HPDE6-E6E7 (cell line): ENCODE data around the gene CSF2RB.

Source experiments
- DNase-seq: peaks from one replicate; pipeline ENCODE4 v3.0.0; 2011; ENCODE audit warnings: missing footprints; ENCODE audit errors: extremely low spot score

The CSF2RB gene

DNA sequence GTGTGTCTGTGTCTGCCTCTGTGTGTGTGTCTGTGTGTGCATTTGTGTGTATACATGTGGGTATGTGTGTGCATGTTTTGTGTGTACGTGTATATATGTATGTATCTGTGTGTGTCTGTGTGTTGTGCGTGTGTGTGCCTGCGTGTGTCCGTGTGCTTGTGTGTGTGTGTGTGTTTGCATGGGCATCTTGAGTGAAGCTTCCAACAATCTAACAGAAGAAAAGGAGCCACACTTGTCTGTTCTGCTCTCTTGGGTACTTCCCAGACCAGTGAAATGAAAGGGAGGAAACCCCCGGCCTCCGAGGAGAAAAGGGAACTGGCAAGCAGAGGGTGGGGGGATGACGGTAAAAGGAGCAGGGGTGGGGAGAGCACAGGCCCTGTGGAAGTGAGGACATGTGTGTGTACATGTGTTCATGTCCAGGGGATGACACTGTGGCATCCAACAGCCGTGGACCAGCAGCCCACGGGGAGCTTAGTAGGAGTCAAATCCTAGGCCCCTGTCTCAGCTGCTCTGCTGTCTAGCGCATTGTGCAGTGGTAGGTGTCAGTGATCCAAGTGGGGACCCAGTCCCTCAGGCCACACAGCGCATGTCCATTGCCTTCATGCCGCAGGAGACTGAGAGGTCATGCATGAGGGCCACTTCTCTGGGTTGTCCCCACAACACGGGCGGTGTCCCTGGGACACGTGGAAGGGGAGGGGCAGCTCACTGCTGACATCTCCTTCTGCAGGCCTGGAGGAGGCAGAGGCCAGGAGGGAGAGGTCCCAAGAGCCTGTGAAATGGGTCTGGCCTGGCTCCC, 8.1 kb downstream of the CSF2RB start:
- no peak for DNase-seq

DNA sequence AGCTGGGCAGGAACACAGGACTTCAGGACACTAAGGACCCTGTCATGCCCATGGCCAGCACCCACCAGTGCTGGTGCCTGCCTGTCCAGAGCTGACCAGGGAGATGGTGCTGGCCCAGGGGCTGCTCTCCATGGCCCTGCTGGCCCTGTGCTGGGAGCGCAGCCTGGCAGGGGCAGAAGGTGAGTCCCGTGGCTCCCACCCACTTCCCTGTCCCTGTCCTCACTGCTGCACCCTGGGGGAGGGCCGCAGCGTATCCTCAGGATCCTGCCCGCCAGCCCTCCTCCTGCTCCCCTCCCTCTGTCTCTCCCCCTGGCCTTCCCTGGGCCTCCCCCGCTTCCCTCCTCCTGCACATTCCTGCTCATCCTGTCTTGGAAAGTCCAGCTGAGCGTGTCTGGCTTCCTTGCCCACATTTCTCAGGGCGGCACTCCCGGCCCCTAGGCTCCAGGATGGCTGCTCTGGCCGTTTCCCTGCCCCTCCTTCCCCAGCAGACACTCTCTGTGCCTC, 8.7 kb downstream of the CSF2RB start:
- DNase-seq: no peak

- DNase-seq: no peak
These were observed 9.3 kb downstream of the CSF2RB start for GRCh38 chr22:36922711-36923110.

- DNase-seq: no peak
These were observed 9.8 kb downstream of the CSF2RB start for GRCh38 chr22:36923131-36923788.

DNA sequence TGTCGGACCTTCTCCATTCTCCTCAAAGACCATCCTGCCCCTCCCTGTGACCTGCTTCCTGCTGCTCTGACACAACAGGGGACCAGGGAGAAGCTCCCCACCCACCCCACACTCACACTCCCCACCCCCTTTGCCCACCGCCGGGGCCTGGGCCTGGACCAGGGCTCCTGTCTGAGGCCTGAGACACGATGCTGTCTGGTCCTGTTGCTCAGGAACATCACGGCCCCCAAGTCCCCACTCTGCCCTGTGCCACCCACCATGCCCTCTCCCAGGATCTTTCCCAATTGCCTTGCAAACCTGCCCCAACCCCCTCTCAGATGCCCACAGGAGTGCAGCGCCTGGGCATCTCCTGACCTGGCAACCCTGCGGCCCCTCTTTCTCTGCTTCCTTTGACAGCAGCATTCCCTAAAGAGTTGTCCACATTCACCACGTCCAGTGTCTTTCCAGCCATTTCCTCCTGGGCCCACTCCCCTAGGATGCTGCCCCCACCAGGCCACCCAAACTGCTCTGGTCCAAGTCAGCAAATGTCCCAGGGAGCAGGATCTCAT, 10.8 kb downstream of the CSF2RB start:
- DNase-seq: no peak

DNA sequence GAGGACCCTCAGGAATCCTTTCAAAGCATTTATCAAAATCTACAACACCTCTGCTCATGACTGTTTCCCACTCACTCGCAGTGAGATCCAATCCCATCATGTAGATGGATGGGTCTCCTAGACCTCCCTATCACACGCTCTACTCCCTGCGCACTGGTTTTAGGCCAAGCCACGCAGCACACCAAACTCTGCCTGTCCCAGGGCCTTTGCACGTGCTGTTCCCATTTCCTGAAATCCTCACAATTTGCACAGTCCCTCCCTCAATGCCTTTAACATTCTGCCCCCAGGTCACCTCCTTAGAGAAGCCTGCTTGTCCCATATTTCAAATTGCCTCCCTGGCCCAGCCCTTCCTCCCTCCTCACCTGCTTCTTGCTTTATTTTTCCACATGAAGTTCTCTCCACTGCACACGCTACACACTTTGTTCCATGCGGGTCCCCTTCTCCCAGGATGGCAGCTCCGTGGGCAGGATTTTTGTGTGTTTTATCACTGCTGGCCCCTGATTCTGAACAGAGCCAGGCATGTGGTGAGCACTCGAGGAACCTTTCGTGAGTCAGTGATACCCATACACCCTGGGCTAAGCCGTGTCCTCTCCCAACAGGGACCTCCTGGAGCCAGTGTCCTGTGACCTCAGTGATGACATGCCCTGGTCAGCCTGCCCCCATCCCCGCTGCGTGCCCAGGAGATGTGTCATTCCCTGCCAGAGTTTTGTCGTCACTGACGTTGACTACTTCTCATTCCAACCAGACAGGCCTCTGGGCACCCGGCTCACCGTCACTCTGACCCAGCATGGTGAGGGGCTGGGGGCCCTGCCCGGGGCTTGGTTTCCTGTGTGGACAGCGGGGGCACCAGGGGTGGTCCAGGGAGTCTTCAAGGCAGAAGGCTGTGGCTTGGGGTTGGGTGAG, 12.2 kb downstream of the CSF2RB start:
- no peak for DNase-seq

GRCh38 chr22:36926309-36926708, 12.9 kb downstream of the CSF2RB start:
- no peak for DNase-seq

- no peak for DNase-seq
These were observed 13.4 kb downstream of the CSF2RB start for GRCh38 chr22:36926721-36927435.

GRCh38 chr22:36927671-36928070, 14.2 kb downstream of the CSF2RB start:
- DNase-seq: no peak

GRCh38 chr22:36928196-36928595, 14.8 kb downstream of the CSF2RB start:
- DNase-seq: no peak

DNA sequence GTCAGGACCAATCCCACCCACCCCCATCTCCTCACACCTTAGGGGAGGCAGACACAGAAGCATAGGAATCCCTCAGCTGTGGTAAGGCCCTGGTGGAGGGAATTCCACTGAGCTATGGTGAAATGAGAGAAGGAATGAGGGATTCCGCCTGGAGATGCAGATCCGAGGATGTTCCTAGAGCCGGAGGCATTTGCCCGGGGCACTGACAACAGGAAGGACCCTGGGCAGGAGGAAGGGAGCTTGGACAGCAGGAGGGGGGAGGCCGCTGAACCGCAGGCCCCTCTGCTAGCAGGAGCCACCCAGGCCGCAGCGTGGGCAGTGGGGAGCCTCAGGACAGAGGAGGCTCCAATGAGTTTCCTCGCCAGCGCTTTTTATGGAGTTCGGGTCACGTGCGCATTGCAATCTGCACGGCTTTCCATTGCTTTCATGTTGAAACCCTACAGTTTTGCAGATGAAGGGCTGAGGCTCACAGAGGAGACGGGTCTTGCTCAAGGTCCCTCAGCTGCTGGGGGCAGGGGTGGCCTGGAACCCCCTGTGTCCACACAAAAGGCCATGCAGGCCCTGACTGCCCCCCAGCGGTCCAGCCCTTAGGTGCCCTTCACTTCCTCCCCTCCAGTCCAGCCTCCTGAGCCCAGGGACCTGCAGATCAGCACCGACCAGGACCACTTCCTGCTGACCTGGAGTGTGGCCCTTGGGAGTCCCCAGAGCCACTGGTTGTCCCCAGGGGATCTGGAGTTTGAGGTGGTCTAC, 15.5 kb downstream of the CSF2RB start:
- no peak for DNase-seq

DNA sequence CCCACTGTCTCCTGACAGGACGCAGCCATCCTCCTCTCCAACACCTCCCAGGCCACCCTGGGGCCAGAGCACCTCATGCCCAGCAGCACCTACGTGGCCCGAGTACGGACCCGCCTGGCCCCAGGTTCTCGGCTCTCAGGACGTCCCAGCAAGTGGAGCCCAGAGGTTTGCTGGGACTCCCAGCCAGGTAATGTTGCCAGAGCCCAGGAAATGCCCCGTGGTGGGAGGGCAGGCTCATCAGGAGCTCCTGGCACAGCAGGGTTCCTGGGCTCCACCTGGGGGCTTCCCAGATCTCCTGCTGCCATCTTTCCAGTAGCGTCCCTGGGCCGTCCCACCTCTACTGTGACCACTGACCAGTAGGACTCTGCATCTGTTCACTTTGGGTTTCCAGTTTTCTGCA, 16.2 kb downstream of the CSF2RB start:
- no peak for DNase-seq

GRCh38 chr22:36930041-36930935, 16.9 kb downstream of the CSF2RB start:
- no peak for DNase-seq

DNA sequence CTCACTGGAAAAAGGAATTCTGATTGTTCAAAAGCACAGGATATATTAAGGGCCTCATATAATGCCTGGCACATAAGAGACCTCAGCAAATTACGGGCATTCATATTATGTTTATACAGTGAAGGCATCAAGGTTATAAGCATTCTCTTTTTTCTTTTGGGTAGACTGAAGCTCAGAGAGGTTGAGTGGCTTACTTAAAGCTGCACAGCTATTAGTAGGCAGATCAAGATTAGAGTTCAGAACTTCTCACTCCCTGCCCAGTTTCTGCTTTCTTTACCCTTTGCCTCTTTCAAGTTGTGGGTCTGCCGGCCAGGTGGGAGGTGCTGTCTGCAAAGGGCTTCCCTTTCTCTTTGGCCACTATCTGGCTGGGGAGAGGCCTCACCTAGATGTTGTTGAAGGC, 18.0 kb downstream of the CSF2RB start:
- no peak for DNase-seq

GRCh38 chr22:36933629-36934417, 20.4 kb downstream of the CSF2RB start:
- no peak for DNase-seq

DNA sequence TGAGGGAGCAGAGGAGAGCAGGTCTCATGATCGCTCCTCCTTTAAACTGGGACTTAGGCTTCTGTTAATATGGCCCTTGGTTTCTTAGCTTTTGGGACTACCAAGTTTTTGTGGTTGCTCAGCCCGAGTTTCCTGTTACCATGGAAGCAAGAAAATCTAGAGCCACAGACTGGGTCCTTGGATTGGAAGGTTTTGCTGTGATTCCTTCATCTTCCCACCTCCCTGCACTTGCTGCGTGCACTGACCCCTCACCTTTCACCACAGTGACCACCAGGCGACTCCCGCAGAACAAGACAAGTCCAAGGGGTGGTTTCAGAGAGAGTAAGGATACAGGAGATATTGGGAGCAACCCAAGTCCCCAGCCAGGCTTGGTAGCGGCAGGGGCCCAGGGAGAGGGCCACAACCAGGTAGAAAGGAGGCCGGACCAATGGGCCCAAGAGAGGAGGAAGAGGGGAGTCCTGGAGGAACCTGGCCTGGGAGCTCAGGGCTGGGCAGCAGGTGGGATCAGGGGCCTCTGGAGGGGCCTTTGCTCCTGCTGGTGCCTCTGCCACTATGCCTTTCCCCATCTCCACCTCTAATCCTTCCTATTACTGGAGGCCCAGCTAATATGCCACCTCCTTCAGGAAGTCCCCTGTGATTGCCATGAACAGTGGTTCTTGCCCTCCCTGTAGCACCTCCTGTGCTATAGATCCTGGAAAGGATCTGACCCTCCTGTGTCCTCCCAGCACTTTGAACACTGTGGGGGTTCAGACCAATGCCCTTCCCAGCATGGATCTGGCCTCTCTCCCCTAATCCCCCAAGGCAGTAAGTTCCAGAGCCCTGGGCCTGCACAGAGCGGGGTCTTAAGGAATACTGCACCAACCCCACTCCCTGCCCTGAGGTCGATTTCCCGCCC, 21.2 kb downstream of the CSF2RB start:
- DNase-seq: no peak

GRCh38 chr22:36935313-36935610, 21.8 kb downstream of the CSF2RB start:
- DNase-seq: no peak

- DNase-seq: no peak
These were observed 22.3 kb downstream of the CSF2RB start for GRCh38 chr22:36935694-36936093.
